ENCODE data around the gene MARVELD2.
"Not testable (repeated sequence)": the region's sequence is repeated elsewhere in the genome, so short reads cannot be mapped to it uniquely, and the experiment has no call there.

Gene MARVELD2, protein sequence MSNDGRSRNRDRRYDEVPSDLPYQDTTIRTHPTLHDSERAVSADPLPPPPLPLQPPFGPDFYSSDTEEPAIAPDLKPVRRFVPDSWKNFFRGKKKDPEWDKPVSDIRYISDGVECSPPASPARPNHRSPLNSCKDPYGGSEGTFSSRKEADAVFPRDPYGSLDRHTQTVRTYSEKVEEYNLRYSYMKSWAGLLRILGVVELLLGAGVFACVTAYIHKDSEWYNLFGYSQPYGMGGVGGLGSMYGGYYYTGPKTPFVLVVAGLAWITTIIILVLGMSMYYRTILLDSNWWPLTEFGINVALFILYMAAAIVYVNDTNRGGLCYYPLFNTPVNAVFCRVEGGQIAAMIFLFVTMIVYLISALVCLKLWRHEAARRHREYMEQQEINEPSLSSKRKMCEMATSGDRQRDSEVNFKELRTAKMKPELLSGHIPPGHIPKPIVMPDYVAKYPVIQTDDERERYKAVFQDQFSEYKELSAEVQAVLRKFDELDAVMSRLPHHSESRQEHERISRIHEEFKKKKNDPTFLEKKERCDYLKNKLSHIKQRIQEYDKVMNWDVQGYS

DNA sequence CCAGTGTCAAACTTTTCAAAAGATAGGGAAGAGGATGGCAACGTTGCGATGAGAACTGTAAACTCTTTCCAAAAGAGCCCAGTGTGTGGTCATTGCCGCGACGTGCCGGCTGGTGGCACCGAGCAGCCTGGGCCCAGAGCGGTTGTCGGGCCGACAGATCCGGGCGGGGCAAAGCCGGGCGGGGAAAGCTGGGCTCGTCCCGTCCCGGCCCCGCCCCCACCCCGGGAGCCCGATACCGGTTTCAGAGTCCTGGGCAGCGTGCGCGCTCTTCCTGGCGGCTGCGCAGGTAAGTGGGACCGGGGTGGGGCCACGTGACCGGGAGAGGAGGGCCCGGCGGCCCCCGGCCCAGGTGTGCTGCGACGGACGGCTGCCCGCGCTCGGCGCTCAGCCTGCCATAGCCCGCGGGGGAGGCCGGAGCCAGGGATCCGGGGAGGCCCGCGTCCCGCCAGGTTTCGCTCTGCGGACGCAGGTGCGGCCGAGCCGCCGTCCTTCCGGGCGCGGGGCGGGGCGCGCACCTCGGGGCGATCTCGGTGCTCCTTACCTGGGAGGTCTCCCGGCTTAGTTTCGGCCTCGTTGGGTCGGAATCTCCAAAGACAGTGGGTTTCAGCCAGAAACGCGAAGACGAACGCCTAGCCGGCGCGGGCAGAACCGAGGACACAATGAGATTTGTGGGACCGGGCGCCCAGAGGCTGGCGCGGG, at the start of gene MARVELD2:
Gene MARVELD2, plus strand, starts transcription at position 232 of the 699 bp plus-strand sequence. CDS start 4,270 bp downstream, outside the sequence.
- peak; percentile 47 for DNase-seq

DNA sequence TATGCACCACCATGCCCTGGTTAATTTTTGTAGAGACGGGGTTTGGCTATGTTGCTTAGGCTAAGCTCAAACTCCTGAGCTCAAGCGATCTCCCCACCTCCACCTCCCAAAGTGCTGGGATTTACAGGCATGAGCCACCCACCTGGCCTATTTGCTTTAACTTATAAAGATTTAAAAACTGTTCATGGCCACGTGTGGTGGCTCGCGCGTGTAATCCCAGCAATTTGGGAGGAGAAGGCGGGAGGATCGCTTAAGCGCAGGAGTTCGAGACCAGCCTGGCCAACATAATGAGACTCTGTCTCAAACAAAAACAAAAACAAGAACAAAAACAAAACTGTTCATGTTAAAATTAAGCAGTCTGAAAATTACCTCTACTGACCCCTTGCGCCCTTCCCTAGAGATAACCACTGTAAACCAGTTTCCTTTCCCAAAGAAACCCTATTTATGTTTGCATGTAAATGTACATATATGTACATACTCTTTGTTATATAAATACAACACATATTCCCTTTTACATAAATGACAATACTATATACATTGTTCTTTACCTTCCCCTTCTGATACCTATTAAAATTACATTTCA, 47.1 kb upstream of the MARVELD2 start:
- DNase-seq, result no peak

GRCh38 chr5:69368458-69369339, 46.2 kb upstream of the MARVELD2 start:
- DNase-seq, result peak; percentile 6

- DNase-seq, result peak; percentile 91
Measured at GRCh38 chr5:69369340-69370121, 45.4 kb upstream of the MARVELD2 start, which contains the start of the genes AK6, RAD17 and TAF9. Gene AK6, minus strand, starts transcription at chr5:69369520. Its CDS starts 30 bp downstream, at chr5:69369490. Gene RAD17, plus strand, starts transcription at chr5:69369818. Its CDS starts 2,391 bp downstream, at chr5:69372209. Gene TAF9, minus strand, starts transcription at chr5:69369520. Its CDS starts 3,783 bp downstream, at chr5:69365737.

DNA sequence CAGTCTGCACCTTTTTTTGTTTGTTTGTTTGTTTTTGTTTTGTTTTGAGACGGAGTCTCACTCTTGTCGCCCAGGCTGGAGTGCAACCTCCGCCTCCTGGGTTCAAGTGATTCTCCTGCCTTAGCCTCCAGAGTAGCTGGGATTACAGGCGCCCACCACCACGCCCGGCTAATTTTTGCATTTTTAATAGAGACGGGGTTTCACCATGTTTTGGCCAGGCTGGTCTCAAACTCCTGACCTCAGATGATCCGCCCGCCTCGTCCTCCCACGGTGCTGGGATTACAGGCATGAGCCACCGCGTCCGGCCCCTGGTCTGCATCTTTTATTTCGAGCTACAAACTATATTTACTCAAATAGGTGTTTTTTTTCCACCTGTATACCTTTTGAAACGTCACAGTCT, 44.6 kb upstream of the MARVELD2 start:
- not testable (repeated sequence) for DNase-seq

DNA sequence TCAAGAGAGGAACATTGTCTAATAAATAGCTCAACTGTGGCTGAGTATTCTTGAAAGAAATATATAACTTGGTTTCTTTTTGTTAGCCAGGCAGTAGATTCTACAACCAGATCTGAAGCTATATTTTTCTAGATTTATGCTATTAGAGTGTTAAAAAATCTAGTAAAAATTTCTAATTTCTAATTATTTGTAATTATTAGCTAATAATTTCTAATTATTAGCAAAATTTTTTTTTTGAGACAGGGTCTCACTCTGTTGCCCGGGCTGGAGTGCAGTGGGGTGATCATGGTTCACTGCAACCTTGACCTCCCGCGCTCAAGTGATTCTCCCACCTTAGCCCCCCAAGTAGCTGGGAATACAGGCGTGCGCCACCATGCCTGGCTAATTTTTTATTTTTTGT, 42.5 kb upstream of the MARVELD2 start:
- no peak for DNase-seq

DNA sequence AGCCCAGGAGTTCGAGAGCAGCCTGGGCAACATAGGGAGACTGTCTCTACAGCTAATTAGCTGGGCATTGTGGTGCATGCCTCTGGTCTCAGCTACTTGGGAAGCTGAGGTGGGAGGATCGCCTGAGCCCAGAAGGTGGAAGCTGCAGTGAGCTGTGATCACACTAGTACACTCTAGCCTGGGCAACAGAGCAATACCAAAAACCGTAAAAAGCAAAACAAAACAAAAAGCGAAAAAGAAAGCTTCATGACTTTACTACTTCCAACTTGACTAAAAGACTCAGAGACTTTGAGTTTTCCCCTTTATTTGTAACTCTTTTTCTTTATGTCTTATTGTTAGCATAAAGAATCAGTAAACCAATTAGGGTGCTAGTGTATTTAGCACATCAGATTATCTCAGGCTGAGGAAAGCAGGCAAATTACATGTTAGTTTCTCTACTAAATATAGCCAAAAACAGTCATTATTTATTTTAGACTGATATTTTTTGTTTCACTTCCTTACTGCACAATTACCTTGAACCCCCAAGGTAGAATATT, 39.9 kb upstream of the MARVELD2 start:
- DNase-seq, result no peak

DNA sequence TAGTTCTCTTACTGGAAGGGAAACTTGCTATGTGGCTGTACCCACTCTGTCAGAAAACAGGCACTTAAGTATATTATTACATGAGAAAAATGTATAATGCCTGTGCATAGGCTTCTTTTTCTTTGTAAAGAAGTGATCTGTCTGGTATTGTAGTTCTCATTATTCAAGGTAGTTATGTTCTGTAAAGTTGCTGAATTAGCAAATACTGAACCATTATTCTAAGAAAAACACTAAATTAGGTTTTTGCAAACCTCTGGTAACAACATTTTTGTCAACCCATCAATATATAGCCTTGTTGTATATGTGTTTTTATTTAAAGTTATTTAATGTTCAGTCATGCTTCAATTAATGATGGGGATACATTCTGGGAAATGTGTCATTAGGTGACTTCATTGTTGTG, 36.5 kb upstream of the MARVELD2 start:
- DNase-seq, result no peak

- DNase-seq, result no peak
Measured at GRCh38 chr5:69404659-69405330, 10.1 kb upstream of the MARVELD2 start.

DNA sequence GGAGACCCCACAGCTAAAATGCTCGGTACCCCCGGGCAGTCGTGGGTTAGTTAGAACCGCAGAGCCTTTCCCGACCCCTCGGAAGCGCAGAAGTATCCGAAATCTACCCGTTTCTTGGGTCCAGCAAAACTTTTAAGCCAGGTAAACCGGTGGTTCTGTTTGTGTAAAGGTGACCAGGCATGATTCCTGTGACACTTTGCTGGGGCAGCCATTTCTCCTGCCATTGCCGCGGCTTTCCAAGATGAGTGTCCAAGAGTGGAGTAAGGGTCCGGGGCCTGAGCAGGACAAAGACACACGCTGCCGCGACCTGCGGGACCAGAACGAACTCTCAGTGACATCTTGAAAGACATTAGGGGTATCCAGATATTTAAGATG, 655 bp downstream of the MARVELD2 start:
- DNase-seq, result no peak

- no peak for DNase-seq
Measured at GRCh38 chr5:69416180-69416579, 1.3 kb downstream of the MARVELD2 start.

DNA sequence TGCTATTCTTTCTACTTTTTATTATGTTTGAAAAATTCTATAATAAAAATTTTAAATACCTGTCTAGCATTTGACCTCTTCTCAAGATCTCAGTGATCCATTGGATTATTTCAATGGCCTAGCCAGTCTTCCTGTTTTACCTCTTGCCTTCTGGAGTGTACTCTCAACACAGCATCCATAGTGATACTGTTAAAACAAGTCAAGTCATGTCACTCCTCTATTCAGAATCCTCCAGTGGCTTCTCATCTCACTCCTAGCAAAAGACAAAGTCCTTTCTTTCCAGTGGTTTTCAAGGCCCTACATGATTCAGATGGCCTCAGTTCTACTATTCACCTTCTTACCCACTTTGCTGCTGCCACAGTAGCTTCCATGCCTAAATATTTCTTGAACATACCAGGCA, 1.8 kb downstream of the MARVELD2 start:
- DNase-seq, result no peak

GRCh38 chr5:69418554-69418953, 3.6 kb downstream of the MARVELD2 start:
- DNase-seq, result no peak

GRCh38 chr5:69431424-69432303, 16.7 kb downstream of the MARVELD2 start:
- DNase-seq, result no peak

DNA sequence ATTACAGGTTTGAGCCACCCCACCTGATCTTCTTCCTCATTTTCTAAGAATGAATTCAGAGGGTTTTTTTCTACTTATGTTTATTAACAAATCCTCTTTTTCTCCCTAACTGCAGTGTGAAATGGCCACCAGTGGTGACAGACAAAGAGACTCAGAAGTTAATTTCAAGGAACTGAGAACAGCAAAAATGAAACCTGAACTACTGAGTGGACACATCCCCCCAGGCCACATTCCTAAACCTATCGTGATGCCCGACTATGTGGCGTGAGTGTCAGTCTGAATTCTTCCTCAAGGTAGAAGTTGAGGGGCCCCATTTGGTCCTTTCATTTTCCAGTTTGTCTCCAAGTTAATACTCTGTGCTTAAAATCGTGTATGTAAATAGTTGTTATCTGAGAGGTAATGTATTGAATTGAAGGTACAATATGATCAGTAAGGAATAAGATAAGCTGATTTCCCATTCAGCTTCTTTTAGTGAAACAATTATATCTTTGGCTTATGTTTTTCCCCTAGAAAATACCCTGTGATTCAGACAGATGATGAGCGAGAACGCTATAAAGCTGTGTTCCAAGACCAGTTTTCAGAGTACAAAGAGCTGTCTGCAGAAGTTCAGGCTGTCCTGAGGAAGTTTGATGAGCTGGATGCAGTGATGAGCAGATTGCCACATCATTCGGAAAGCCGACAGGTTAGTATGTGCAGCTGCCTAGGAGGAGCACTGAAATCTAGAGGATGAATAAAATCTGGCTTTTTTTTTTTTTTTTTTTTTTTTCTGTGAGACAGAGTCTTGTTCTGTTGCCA, 17.7 kb downstream of the MARVELD2 start:
- no peak for DNase-seq

DNA sequence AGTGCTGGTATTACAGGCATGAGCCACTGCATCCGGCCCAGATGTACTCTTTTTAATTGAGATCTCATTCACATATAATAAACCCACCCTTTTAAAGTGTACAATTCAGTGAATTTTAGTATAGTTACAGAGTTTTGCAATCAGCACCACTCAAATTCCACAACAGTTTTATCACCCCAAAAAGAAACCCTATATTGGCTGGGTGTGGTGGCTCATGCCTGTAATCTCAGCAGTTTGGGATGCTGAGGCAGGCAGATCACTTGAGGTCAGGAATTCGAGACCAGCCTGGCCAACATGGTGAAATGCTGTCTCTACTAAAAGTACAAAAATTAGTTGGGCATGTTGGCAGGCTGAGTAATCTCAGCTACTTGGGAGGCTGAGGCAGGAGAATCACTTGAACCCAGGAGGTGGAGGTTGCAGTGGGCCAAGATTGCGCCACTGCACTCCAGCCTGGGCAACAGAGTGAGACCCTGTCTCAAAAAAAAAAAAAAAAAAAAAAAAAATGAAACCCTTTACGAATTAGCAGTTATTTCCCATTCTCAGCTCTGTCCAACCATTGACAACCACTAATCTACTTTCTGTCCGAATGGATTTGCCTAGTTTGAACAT, 20.5 kb downstream of the MARVELD2 start:
- peak; percentile 34 for DNase-seq

- no peak for DNase-seq
Measured at GRCh38 chr5:69444127-69444754, 29.3 kb downstream of the MARVELD2 start.

DNA sequence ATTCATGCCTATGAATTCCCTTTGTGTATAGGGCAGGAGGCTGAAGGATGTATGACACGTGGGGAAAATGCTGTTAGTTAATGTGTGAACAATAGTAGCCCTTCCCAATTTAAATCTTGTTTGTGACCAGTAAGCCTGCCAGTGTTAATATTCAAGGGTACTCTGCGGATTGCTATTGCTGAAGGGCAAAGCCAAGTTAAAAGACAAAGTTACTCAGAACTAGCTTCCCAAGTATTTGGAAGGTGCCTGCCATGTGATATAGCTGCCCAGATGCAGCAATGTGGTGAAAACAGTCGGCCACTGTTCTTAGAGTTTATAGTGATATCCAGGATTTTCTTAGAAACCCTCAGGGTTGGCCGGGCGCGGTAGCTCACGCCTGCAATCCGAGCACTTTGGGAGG, 34.6 kb downstream of the MARVELD2 start:
- no peak for DNase-seq
